SK-N-SH (cell line): Measurements from ENCODE around the gene MAPK11. TPM values are rescaled to one million over a fixed set of nuclear protein-coding genes. Genes with fewer than 3 reads are reported as not detected.

ENCODE experiments used
- CTCF ChIA-PET: fragments of 300-600, 350-600 bp; formaldehyde crosslinking; extraction: SDS; loops from one replicate; lab custom pipeline; 2021; lab: Yijun Ruan, JAX
- POLR2A ChIA-PET: fragments of 350-600 bp; sonication (Branson Sonifier 250); formaldehyde crosslinking; extraction: SDS; loops from one replicate; lab custom pipeline; 2020; ENCODE audit warnings: antibody characterized with exemption, inconsistent platforms; lab: Yijun Ruan, JAX
- DNase-seq: peaks from one replicate; pipeline ENCODE4 v3.0.0; 2012
- H2AFZ ChIP-seq: fragments of 200-600 bp; sonication (generic); 2 replicates; pipeline ENCODE4 v1.8.1; 2016; ENCODE audit warnings: antibody characterized with exemption, mild to moderate bottlenecking, low read depth
- H3F3A ChIP-seq: fragments of 200-600 bp; sonication (generic); replicated peaks from 2 replicates; pipeline ENCODE3; 2016; ENCODE audit warnings: antibody characterized with exemption, mild to moderate bottlenecking; ENCODE audit not compliant: insufficient read depth
- H3K27ac ChIP-seq, 2 experiments: fragments of 200-500 bp in 1 of 2; fragments of 200-600 bp in 1 of 2; sonication (Bioruptor generic) in 1 of 2; sonication (generic), shearing (Covaris generic) in 1 of 2; 2 replicates each; pipeline versions ENCODE4 v1.5.1 to v1.6.1; 2014 to 2016; ENCODE audit warnings: low read depth in 2 of 2, inconsistent platforms in 1 of 2, low read length in 1 of 2, mild to moderate bottlenecking in 1 of 2, mixed read lengths in 1 of 2
- H3K27me3 ChIP-seq: fragments of 200-600 bp; sonication (generic), shearing (Covaris generic); 2 replicates; pipeline ENCODE4 v1.6.1; 2016; ENCODE audit warnings: mixed run types; ENCODE audit not compliant: insufficient read depth
- H3K36me3 ChIP-seq, 2 experiments: fragments of 200-500 bp in 1 of 2; fragments of 200-600 bp in 1 of 2; sonication (Bioruptor generic) in 1 of 2; sonication (generic) in 1 of 2; replicated peaks in 1 of 2; 2 replicates each; pipeline versions ENCODE3 to v1.5.1; 2014 to 2016; ENCODE audit warnings: low read length in 1 of 2, mild to moderate bottlenecking in 1 of 2; ENCODE audit not compliant: insufficient read depth in 2 of 2, control insufficient read depth in 1 of 2
- H3K4me1 ChIP-seq, 2 experiments: fragments of 200-500 bp in 1 of 2; fragments of 200-600 bp in 1 of 2; sonication (Bioruptor generic) in 1 of 2; sonication (generic), shearing (Covaris generic) in 1 of 2; 2 replicates each; pipeline versions ENCODE4 v1.5.1 to v1.6.1; 2014 to 2016; ENCODE audit warnings: low read depth in 1 of 2, low read length in 1 of 2, mixed run types in 1 of 2; ENCODE audit not compliant: insufficient read depth in 2 of 2, control insufficient read depth in 1 of 2
- H3K4me2 ChIP-seq: fragments of 200-600 bp; sonication (generic), shearing (Covaris generic); 2 replicates; pipeline ENCODE4 v1.6.1; 2017; ENCODE audit warnings: mixed run types
- H3K4me3 ChIP-seq, 2 experiments: fragments of 200-500 bp in 1 of 2; fragments of 200-600 bp in 1 of 2; sonication (Bioruptor generic) in 1 of 2; sonication (generic), shearing (Covaris generic) in 1 of 2; 2 replicates each; pipeline versions ENCODE4 v1.5.1 to v1.8.1; 2014 to 2016; ENCODE audit warnings: low read depth in 2 of 2, inconsistent platforms in 1 of 2, low read length in 1 of 2, mild to moderate bottlenecking in 1 of 2, mixed read lengths in 1 of 2, moderate library complexity in 1 of 2
- H3K79me2 ChIP-seq: fragments of 200-600 bp; sonication (generic); 2 replicates; pipeline ENCODE4 v1.8.1; 2017; ENCODE audit warnings: mild to moderate bottlenecking; ENCODE audit not compliant: insufficient read depth
- H3K9ac ChIP-seq: fragments of 200-600 bp; sonication (generic); 2 replicates; pipeline ENCODE4 v1.6.1; 2017; ENCODE audit warnings: mixed run types
- H3K9me2 ChIP-seq: fragments of 200-600 bp; sonication (generic); 2 replicates; pipeline ENCODE4 v1.6.1; 2017; ENCODE audit warnings: mixed run types
- H3K9me3 ChIP-seq: fragments of 200-600 bp; sonication (generic); 2 replicates; pipeline ENCODE4 v1.6.1; 2017; ENCODE audit warnings: mixed run types, mild to moderate bottlenecking, moderate library complexity
- H4K20me1 ChIP-seq: fragments of 200-600 bp; sonication (generic); 2 replicates; pipeline ENCODE4 v1.6.1; 2017; ENCODE audit warnings: mild to moderate bottlenecking, mixed run types; ENCODE audit not compliant: insufficient read depth
- CHD2 ChIP-seq: fragments of 150-350 bp; IDR thresholded peaks from 2 replicates; pipeline ENCODE4 v1.6.1; 2018; ENCODE audit warnings: low read length; ENCODE audit not compliant: partially characterized antibody
- FOXM1 ChIP-seq: IDR thresholded peaks from 2 replicates; pipeline ENCODE4 v1.4.0; 2012; ENCODE audit warnings: low read depth, mild to moderate bottlenecking
- GABPA ChIP-seq: IDR thresholded peaks from 2 replicates; pipeline ENCODE4 v1.4.0; 2012; ENCODE audit warnings: low read depth, mild to moderate bottlenecking
- MXI1 ChIP-seq: IDR thresholded peaks from 2 replicates; pipeline ENCODE4 v1.6.1; 2012; ENCODE audit warnings: mild to moderate bottlenecking, low read depth, low read length, improper control_type of control experiment
- NRF1 ChIP-seq: IDR thresholded peaks from 2 replicates; pipeline ENCODE4 v1.6.1; 2012; ENCODE audit warnings: low read depth, mild to moderate bottlenecking, low read length
- POLR2AphosphoS5 ChIP-seq: IDR thresholded peaks from 2 replicates; pipeline ENCODE4 v1.6.1; 2012; ENCODE audit warnings: low read depth, low read length
- SMC3 ChIP-seq: IDR thresholded peaks from 2 replicates; pipeline ENCODE4 v1.6.1; 2012; ENCODE audit warnings: low read depth, low read length, improper control_type of control experiment
- TAF1 ChIP-seq: IDR thresholded peaks from 2 replicates; pipeline ENCODE4 v1.6.1; 2012; ENCODE audit warnings: low read depth, mild to moderate bottlenecking, low read length, moderate library complexity, borderline replicate concordance
- TCF12 ChIP-seq: IDR thresholded peaks from 2 replicates; pipeline ENCODE4 v1.4.0; 2012
- TEAD4 ChIP-seq: IDR thresholded peaks from 2 replicates; pipeline ENCODE4 v1.4.0; 2012; ENCODE audit warnings: mild to moderate bottlenecking, borderline replicate concordance; ENCODE audit not compliant: insufficient read depth
- WGBS: methylation state at CpG from one replicate; pipeline ENCODE4 v1.1.6; 2017; ENCODE audit warnings: low lambda C conversion rate; 5-methylcytosine and 5-hydroxymethylcytosine counted together
- polyA plus RNA-seq, 3 experiments: library from polyadenylated mRNA; depleted of rRNA; stranded (reverse); fragments of >200 nt; gene quantifications; 2 replicates each; pipeline ENCODE4 v1.2.3, GENCODE V29; 2012
- TF ChIP-seq, protein P1 (sequence below): fragments of 150-350 bp; IDR thresholded peaks from 2 replicates; pipeline ENCODE4 v1.6.1; 2017; ENCODE audit warnings: antibody characterized with exemption, low read length, low read depth, borderline replicate concordance
- TF ChIP-seq, protein P2 (sequence below): IDR thresholded peaks from 2 replicates; pipeline ENCODE4 v1.4.0; 2012; ENCODE audit warnings: low read depth, borderline replicate concordance

MAPK11 gene
- polyA plus RNA-seq (2012; rRNA removed) = 36.0 and 38.3 TPM in 2 replicates
- polyA plus RNA-seq (2012; cell fraction: cytosol; rRNA removed) = 9.2 and 14.0 TPM in 2 replicates
- polyA plus RNA-seq (2012; cell fraction: nucleus; rRNA removed) = 182 and 260 TPM in 2 replicates

DNA sequence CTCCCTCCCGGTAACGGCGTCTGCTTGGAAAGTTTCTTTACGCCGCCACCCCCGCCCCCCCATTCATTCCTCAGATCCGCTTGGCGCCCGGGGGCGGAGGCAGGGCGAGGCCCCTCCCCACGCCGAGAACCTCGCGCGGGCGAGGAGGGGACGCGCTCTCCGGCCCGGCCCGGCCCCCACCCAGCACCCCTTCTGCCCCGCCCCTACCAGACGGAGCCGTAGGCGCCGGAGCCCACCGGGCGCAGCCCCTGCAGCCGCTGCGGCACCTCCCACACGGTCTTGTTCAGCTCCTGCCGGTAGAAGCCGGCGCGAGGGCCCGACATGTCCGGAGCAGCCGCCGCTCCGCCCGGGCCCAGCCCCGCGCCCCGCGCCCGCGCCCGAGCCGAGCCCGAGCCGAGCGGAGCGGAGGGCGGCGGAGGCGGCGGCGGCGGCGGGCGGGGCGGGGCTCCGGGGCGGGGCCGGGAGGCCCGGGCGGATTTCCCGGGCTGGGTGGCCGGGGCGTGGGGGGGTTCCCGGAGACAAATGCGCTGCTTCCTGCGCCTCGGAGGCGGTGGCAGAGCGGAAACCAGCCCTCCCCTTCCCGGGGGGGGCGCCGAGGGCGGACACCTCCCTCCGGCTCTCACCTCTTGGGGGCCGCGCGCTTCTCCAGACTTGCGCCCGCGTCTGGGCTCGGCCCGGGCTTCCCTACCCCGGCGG, at the start of gene MAPK11:
Gene MAPK11 (minus strand): TSS at position 411 of the 696 bp plus-strand sequence. CDS start 88 bp downstream, at position 323.
- WGBS = 0% methylated on average over 8 of the region's 92 CpGs
- ChIA-PET POLR2A (interaction anchor here (1.0 kb wide), 1 partner anchor 19 kb away, joined by 4 read pairs; the partner anchor contains the start of gene HDAC10), CTCF (interaction anchor here (11.4 kb wide), 1 partner anchor 18 kb away, joined by 72 read pairs; the partner anchor contains the start of gene HDAC10)
- no peak within 1 kb of the TSS for H2AFZ ChIP-seq
- peak within 1 kb of the TSS; percentile 98 for H3K4me2 ChIP-seq
- H3K27ac ChIP-seq = peak within 1 kb of the TSS; percentile 53 to 85; a peak in 3 of 4 replicates
- H4K20me1 ChIP-seq = peaks cover 19% of the 10 kb centered on the region; the same call in 1 of the 2 replicates
- H3K27me3 ChIP-seq = no peaks in the 10 kb centered on the region
- no peaks in the 10 kb centered on the region for H3K9me3 ChIP-seq
- DNase-seq = peak; percentile 90
- peaks cover 3 to 17% of the 10 kb centered on the region in 2 experiments for H3K36me3 ChIP-seq
- H3K9me2 ChIP-seq = no peaks in the 10 kb centered on the region
- peaks cover 7 to 23% of the 10 kb centered on the region in 2 experiments; a peak in 2 of 4 replicates for H3K4me1 ChIP-seq
- TF ChIP-seq NRF1 (no peak), CHD2 (peak; percentile 79), POLR2AphosphoS5 (0 out of 2 replicates have a peak, but pooled peaks have one; percentile 9), TAF1 (0 out of 2 replicates have a peak, but pooled peaks have one; percentile 5), GABPA (peak; percentile 58; the same call in 1 of the 2 replicates), TCF12 (no peak), MXI1 (peak; percentile 12; the same call in 1 of the 2 replicates)
- TF ChIP-seq, protein P1, sequence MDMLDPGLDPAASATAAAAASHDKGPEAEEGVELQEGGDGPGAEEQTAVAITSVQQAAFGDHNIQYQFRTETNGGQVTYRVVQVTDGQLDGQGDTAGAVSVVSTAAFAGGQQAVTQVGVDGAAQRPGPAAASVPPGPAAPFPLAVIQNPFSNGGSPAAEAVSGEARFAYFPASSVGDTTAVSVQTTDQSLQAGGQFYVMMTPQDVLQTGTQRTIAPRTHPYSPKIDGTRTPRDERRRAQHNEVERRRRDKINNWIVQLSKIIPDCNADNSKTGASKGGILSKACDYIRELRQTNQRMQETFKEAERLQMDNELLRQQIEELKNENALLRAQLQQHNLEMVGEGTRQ = no peak
- TF ChIP-seq, protein P2, sequence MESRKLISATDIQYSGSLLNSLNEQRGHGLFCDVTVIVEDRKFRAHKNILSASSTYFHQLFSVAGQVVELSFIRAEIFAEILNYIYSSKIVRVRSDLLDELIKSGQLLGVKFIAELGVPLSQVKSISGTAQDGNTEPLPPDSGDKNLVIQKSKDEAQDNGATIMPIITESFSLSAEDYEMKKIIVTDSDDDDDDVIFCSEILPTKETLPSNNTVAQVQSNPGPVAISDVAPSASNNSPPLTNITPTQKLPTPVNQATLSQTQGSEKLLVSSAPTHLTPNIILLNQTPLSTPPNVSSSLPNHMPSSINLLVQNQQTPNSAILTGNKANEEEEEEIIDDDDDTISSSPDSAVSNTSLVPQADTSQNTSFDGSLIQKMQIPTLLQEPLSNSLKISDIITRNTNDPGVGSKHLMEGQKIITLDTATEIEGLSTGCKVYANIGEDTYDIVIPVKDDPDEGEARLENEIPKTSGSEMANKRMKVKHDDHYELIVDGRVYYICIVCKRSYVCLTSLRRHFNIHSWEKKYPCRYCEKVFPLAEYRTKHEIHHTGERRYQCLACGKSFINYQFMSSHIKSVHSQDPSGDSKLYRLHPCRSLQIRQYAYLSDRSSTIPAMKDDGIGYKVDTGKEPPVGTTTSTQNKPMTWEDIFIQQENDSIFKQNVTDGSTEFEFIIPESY = 0 out of 2 replicates have a peak, but pooled peaks have one; percentile 33
- peak within 1 kb of the TSS; percentile 60 to 73 for H3K4me3 ChIP-seq
- H3K9ac ChIP-seq = peak within 1 kb of the TSS; percentile 70
- H3K79me2 ChIP-seq = no peaks in the 10 kb centered on the region
- H3F3A ChIP-seq = peaks cover 29% of the 10 kb centered on the region

DNA sequence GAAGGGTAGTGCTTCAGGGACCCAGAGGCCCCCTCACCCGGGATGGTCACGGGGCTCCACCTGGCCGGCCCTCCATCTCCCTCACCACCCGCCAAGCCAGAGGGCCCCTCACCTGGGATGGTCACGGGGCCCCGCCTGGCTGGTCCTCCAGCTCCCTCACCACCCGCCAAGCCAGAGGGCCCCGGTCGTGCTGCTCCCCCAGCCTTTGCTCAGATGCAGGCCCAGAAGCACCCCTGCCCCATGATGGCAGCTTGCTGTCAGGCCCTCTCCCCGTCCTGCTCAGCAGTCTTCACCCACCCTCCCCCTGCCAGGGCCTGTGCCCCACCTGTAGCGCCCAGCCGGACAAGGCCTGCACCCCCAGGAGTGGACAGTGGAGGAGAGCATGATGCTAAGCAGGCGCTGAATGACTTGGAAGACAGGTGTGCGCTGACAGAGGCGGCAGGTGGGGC, 49.3 kb upstream of the MAPK11 start:
- H3K27me3 ChIP-seq = no peaks in the 10 kb centered on the region
- 88% methylated on average over 10 of the region's 15 CpGs for WGBS
- CTCF ChIA-PET = interaction anchor here (0.5 to 2.0 kb wide), 3 partner anchors 10 to 55 kb away, joined by 3 to 6 read pairs (median 5); no protein-coding TSS in a partner anchor

More for the DNA sequence above, 49.3 kb upstream of the MAPK11 start:
- Histone ChIP-seq H3K4me2 (no peak overlapping the region), H2AFZ (no peak overlapping the region), H3K9me2 (no peaks in the 10 kb centered on the region), H3K9me3 (no peaks in the 10 kb centered on the region), H3F3A (no peaks in the 10 kb centered on the region), H3K36me3 (no peaks in the 10 kb centered on the region), H3K4me1 (no peaks in the 10 kb centered on the region), H3K27ac (no peak overlapping the region), H3K79me2 (no peaks in the 10 kb centered on the region), H3K9ac (no peak overlapping the region)
- no peak for DNase-seq
- POLR2A ChIA-PET = no interaction called here
- no peak for TF ChIP-seq SMC3
- TF ChIP-seq TEAD4 = no peak
- no peak for TF ChIP-seq FOXM1
- TF ChIP-seq, protein P2 = no peak
- TF ChIP-seq, all 33 proteins: peak for 0
- no peaks in the 10 kb centered on the region for H4K20me1 ChIP-seq
- H3K4me3 ChIP-seq = no peak overlapping the region
